H1 (cell line): ENCODE results near the gene CYSRT1. TPM values are rescaled to one million over a fixed set of nuclear protein-coding genes. Genes with fewer than 3 reads are reported as not detected.

Source experiments
- CEBPB ChIP-seq: IDR thresholded peaks from 2 replicates; pipeline ENCODE4 v1.6.1; 2012; ENCODE audit warnings: low read depth, low read length
- EGR1 ChIP-seq: IDR thresholded peaks from 2 replicates; pipeline ENCODE4 v1.6.1; 2011; ENCODE audit warnings: low read depth, low read length, borderline replicate concordance
- FOSL1 ChIP-seq: IDR thresholded peaks from 2 replicates; pipeline ENCODE4 v1.6.1; 2011; ENCODE audit warnings: mild to moderate bottlenecking, low read depth, low read length, moderate library complexity; ENCODE audit not compliant: insufficient read depth
- GABPA ChIP-seq: IDR thresholded peaks from 2 replicates; pipeline ENCODE4 v1.6.1; 2011; ENCODE audit warnings: mild to moderate bottlenecking, low read length, moderate library complexity, borderline replicate concordance; ENCODE audit not compliant: insufficient read depth
- KDM1A ChIP-seq: fragments of 200-600, 300-600 bp; sonication (generic); IDR thresholded peaks from 2 replicates; pipeline ENCODE4 v1.7.1; 2016; ENCODE audit warnings: mild to moderate bottlenecking, low read length, borderline replicate concordance
- MAFK ChIP-seq: IDR thresholded peaks from 2 replicates; pipeline ENCODE4 v1.6.1; 2012; ENCODE audit warnings: low read depth, mild to moderate bottlenecking, improper control_type of control experiment, low read length
- NANOG ChIP-seq: IDR thresholded peaks from 2 replicates; pipeline ENCODE4 v1.6.1; 2011; ENCODE audit warnings: low read length, low read depth, mild to moderate bottlenecking, inconsistent platforms; ENCODE audit not compliant: insufficient read depth, poor library complexity, severe bottlenecking
- RAD21 ChIP-seq, 2 experiments: IDR thresholded peaks in 1 of 2; conservative IDR thresholded peaks in 1 of 2; 2 replicates each; pipeline ENCODE4 v1.6.1; 2011; ENCODE audit warnings: low read depth in 2 of 2, low read length in 2 of 2, improper control_type of control experiment in 1 of 2, inconsistent platforms in 1 of 2, mild to moderate bottlenecking in 1 of 2, moderate library complexity in 1 of 2
- RXRA ChIP-seq: IDR thresholded peaks from 2 replicates; pipeline ENCODE4 v1.6.1; 2011; ENCODE audit warnings: low read depth, mild to moderate bottlenecking, low read length, moderate library complexity; ENCODE audit not compliant: insufficient read depth
- SAP30 ChIP-seq: fragments of 300-600 bp; sonication (generic); IDR thresholded peaks from 2 replicates; pipeline ENCODE4 v1.7.1; 2012; ENCODE audit warnings: low read length, moderate library complexity, mild to moderate bottlenecking, inconsistent platforms; ENCODE audit not compliant: insufficient read depth, insufficient replicate concordance
- SIN3A ChIP-seq, 2 experiments: IDR thresholded peaks in 1 of 2; conservative IDR thresholded peaks in 1 of 2; 2 replicates each; pipeline ENCODE4 v1.6.1; 2011 to 2012; ENCODE audit warnings: low read length in 2 of 2, improper control_type of control experiment in 1 of 2, low read depth in 1 of 2, mild to moderate bottlenecking in 1 of 2
- SIRT6 ChIP-seq: IDR thresholded peaks from one replicate; pipeline ENCODE4 v1.7.1; 2012; ENCODE audit warnings: low read length, inconsistent platforms
- SIX5 ChIP-seq: IDR thresholded peaks from 2 replicates; pipeline ENCODE4 v1.6.1; 2011; ENCODE audit warnings: mild to moderate bottlenecking, low read depth, low read length
- SUZ12 ChIP-seq: fragments of 200-600 bp; sonication (generic); IDR thresholded peaks from 2 replicates; pipeline ENCODE4 v1.6.1; 2012; ENCODE audit warnings: mild to moderate bottlenecking, inconsistent platforms, low read length, moderate library complexity, mixed read lengths
- TBP ChIP-seq: IDR thresholded peaks from 2 replicates; pipeline ENCODE4 v1.6.1; 2011; ENCODE audit warnings: low read depth, low read length, improper control_type of control experiment
- polyA plus RNA-seq, 7 experiments: library from polyadenylated mRNA; depleted of rRNA in 3 of 7; stranded (reverse) in 5 of 7; unstranded in 2 of 7; fragments of >200 nt in 5 of 7; fragments of 200-250 nt in 2 of 7; gene quantifications; 1 replicate in 5 of 7; 2 replicates in 1 of 7; 4 replicates in 1 of 7; pipeline versions ENCODE4 v1.2.1 to v1.2.3, GENCODE V29; 2011 to 2013; ENCODE audit warnings: missing spikeins in 2 of 7, mixed read lengths in 2 of 7
- total RNA-seq: library from RNA; stranded (reverse); fragmentation: NEBNext Ultra II Directional; extraction: Animal tissue kit (Norgen Biotek cat#: 25700); gene quantifications from 2 replicates; pipeline ENCODE4 v1.2.1, GENCODE V29; 2021

Gene CYSRT1
- total and polyA plus RNA-seq, 2 of the 8 experiments (the other 6 are each of a cell fraction or from before 2014, with no cell fraction given) = 1.0 to 6.5 TPM

DNA sequence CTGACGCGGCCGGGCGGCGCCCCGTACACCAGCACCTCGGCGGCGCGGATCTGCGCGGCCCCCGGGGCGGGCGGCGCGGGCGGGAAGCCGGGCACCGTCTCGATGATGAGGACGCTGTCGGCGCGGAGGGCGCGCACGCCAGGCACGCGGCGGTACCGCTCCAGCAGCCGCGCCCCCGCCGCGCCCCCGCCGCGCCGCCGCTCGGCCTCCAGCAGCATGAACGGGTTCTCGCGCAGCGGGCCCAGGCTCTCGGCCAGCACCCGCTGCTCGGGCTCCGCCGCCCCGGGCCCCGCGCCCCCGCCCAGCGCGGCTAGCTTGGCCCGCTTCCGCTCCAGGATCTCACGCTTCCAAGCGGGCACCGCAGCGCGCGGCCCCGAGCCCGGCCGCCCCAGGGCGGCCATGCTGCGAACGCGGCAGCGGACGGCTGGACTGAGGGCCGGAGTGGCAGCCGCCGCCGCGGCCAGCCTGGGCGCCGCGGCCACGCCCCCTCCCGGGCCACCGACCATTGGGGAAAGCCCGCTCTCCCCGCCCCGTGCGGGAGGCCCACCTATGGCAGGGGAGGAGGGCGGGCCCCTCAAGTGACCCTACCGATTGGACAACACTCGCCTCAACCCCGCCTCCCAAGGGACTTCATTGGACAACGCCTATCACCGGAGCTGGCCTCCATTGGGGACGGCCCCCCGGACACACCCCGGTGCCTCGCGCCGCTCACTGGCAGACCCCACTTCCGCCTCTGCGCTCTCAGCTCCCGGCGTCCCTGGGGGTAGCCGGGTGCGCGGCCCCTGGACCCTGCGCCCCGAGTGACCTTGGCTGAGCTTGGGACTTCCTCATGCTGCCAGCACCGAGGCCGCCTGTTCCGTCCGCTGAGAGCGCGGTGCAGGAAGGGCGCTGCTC is 24.4 kb upstream of the CYSRT1 start, which contains the start of gene TPRN (continued):
- TF ChIP-seq KDM1A (no peak), MAFK (no peak), SAP30 (no peak), SUZ12 (no peak), GABPA (peak; percentile 34; the same call in 1 of the 2 replicates), SIX5 (no peak), TBP (peak; percentile 91), RAD21 (IDR thresholded peaks at IDR 0.05 in 1 of 2, conservative IDR thresholded peaks at IDR 0.05 in 1 of 2; ENCODE audit: low read depth in 2 of 2, low read length in 2 of 2) (no peak), EGR1 (0 out of 2 replicates have a peak, but pooled peaks have one; percentile 12), CEBPB (no peak), FOSL1 (no peak), NANOG (no peak), SIRT6 (no peak), SIN3A (conservative IDR thresholded peaks at IDR 0.05 in 1 of 2, IDR thresholded peaks at IDR 0.05 in 1 of 2; ENCODE audit: low read depth in 1 of 2, low read length in 2 of 2) (peak; percentile 39 to 72; a peak in 2 of 4 replicates), RXRA (no peak)
